Globus pallidus (tissue), 1 donor: ENCODE data around the gene SLC39A11.
"Not testable (repeated sequence)": the region's sequence is repeated elsewhere in the genome, so short reads cannot be mapped to it uniquely, and the experiment has no call there.

Experiments used
- DNase-seq: peaks from one replicate; pipeline ENCODE4 v3.0.0-alpha.2; 2015; ENCODE audit warnings: low spot score

The SLC39A11 gene

GRCh38 chr17:72782985-72783701, 309.3 kb downstream of the SLC39A11 start:
- DNase-seq, result no peak

DNA sequence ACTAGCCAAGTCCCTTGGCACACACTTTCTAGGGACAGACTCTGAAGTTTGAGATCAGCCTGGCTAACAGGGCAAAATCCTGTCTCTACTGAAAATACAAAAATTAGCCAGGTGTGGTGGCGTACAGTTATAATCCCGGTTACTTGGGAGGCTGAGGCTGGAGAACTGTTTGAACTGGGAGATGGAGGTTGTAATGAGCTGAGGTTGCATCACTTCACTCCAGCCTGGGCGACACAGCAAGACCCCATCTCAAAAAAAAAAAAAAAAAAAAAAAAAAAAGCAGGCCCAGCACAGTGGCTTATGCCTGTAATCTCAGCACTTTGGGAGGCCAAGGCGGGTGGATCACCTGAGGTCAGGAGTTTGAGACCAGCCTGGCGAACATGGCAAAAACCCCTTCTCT, 310.1 kb downstream of the SLC39A11 start:
- not testable (repeated sequence) for DNase-seq

- DNase-seq, result no peak
These were observed 314.0 kb downstream of the SLC39A11 start for GRCh38 chr17:72778169-72779151.

DNA sequence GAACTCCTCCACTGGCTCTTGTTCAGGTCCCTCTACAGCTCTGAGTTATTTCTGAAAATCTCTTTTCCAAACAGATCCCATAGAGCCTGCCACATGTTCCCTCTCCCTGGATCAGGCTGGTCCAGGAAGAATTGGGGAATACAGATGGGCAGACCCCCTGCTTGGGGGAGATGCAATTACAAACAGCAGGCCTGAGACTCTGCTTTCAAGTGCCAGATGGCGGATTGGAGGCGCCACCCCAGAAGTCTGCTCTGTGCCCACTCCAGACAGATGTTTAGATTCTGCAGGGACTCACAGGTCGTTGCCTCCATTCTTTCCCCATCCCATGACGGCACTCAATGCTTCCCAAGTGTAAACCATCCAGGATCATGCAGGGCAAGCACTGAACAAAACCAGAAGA, 316.6 kb downstream of the SLC39A11 start:
- no peak for DNase-seq

GRCh38 chr17:72775237-72775636, 317.3 kb downstream of the SLC39A11 start:
- DNase-seq, result no peak

DNA sequence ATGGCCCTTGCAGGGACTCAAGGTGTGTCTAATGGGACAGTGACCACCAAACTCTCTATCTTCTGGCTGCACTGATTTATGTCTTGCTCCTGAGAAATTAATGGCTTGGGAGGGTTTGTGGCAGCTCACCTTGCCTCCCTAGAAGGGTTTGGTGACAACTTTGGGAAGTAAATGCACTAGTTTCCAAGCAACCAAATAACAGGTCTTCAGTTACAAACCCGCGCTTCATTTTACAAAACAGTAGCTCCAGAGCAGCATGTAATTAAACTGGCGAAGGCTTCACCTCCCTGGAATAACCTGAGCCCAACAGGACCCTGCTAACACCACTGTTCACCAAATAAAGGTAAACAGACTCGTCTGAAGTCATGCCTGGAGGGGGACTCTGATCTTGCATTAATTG, 318.3 kb downstream of the SLC39A11 start:
- no peak for DNase-seq

- not testable (repeated sequence) for DNase-seq
These were observed 319.3 kb downstream of the SLC39A11 start for GRCh38 chr17:72773225-72773624.

DNA sequence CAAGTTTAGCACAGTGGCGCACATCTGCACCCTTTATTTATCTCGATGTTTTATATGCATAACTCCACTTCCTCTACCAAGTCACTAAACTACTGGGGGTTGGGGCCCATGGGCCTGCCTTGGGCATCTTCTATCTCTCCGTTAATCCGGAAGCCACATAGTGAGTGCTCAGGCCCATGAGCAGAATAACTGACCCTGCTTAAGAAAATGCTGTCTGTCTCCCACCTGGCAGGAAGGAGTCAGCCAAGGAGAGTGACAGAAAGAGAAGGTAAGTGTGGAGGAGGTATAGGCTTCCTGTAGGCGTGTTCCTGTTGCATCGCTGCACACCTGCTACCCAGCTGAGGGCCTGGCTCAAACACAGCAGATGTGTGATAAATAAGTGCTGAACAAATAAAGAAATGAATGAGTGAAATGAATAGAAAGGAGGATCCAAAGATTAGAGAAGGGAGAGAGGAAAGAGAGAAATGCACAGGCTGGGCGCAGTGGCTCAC, 320.1 kb downstream of the SLC39A11 start:
- DNase-seq, result no peak

GRCh38 chr17:72771734-72772133, 320.8 kb downstream of the SLC39A11 start:
- no peak for DNase-seq

DNA sequence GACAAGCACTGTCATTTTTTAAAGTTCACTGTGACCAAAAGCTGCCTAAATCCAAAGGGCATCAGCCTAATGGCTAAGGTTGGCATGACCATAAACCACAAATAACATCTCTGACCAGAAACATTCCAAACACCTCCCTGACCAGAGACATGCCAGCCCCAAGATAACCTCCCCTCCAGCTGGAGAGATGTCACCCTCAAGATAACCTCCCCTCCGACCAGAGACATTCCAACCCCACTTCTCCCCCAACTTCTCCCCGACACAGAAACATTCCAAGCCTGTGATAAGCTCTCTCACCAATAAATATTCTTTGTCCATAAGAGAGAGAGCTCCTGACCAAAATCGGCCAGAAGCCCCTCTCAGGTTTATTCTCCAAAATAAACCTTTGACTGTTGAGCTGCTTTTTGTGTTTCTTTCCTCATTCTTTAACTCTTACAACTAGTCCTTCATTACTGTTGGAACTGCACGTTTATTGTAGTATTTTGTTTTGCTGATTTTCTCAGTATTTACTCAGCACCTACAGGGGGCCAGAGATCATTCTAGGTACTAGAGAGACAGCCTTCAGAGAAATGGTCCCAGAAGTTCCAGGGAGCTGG, 325.6 kb downstream of the SLC39A11 start:
- DNase-seq, result no peak

DNA sequence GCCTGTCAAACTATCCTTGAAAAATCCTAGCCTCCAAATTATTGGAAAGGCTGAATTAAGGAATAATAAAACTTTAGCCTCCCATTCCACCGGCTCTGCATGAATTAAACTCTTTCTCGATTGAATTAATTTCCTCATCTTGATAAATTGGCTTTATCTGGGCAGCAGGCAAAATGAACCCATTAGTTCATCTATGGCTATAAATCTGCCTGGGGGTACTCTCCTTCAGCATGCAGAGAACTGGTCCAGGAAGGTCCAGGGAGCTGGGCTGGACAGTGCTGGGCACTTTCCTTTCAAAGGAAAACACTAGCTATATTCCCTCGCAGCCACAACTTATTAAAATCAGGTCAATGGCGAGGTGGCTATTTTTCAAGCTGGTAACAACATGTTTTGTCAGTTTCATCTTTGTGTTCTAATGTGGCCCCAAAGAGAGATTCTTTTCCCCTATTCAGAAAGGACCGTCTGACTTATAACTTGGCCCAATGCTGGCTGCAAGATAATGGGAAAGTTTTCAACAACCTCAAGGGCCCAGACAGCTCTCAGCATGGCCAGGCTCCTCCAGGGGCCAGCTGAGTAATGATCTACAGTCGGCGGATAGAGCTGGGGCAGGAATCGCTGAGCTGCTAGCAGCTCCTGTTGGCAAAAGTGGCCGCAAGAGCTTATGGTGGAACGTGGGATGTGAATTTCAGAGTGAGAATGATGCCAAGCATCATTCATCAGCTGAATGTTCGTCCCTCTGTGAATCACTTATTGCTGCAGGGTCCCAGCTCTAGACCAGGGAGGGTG, 326.9 kb downstream of the SLC39A11 start:
- DNase-seq, result no peak

DNA sequence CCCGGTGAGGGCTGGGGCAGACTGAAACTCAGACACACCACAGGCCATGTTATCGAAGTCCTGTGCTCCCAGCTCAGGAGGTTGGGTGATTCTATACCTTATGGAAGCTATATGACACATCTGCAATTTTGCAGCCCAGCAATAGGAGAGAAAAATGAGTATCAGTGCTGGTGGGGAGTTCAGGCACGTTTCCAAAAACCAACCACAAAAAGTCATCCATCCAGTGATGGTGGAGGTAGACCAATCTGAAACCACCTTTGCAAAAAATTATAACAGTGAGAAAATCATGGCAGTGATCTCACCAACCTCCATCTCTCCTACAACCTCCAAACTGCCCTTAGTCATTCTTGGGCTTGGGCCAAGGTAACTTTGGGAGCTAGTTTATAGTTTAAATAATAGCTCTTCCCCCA, 327.9 kb downstream of the SLC39A11 start:
- DNase-seq, result no peak

DNA sequence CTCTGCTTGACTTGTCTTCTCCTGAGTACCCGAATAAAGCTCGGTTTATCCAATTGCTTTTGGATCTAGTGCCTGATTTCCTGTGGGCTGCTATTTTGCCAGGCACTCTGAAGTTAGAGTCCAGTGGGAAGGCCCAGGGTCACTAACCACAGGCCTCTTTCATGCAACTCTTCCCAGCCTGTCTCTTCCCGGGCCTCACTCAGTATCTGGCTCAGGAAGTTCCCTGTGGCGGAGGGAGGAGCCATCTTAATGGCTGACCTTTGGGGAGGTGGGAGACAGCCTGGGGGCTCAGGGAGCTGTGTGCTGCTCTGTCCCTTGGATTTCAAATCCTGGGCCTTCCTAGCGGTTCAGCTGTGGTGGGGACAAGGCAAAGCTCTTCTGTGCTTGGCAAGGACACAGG, 328.5 kb downstream of the SLC39A11 start:
- no peak for DNase-seq

DNA sequence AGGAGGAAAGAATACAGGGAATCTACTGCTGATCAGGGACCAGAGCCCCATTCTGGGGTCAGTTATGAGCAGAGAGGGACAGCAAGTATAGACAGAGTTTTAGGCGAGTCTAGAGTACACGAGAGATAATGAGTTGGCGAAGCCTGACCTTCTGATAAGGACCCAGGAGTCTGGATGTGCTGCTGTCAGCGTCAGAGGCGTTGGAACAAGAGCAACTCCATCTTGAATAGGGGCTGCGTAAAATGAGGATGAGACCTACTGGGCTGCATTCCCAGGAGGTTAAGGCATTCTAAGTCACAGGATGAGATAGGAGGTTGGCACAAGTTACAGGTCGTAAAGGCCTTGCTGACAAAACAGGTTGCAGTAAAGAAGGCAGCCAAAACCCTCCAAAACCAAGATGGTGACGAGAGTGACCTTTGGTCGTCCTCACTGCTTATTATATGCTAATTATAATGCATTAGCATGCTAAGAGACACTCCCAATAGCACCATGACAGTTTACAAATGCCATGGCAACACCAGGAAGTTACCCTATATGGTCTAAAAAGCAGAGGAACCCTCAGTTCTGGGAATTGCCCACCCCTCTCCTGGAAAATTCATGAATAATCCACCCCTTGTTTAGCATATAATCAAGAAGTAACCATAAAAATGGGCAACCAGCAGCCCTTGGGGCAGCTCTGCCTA, 330.5 kb downstream of the SLC39A11 start:
- not testable (repeated sequence) for DNase-seq

- DNase-seq, result no peak
These were observed 331.1 kb downstream of the SLC39A11 start for GRCh38 chr17:72761431-72761830.

- no peak for DNase-seq
These were observed 332.1 kb downstream of the SLC39A11 start for GRCh38 chr17:72760368-72760767.

DNA sequence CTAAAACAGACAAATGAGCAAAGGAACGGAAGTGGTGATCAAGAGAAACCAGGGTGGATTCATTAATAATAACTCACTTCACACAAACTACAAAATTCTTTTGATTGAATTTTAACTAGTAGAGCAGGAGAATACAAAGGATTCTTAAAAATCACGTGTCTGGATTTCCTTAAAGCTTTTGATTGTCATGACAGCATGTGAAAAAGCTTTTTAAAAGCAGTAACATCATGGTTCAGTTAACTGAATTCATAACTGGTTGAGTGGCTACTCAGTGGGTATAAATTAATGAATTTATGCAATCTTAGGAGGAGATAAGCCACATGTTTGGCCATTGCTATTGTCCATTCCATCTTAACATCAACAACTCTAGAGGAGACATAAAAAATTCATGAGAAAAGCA, 333.2 kb downstream of the SLC39A11 start:
- DNase-seq, result no peak

- DNase-seq, result no peak
These were observed 336.2 kb downstream of the SLC39A11 start for GRCh38 chr17:72756256-72756655.

DNA sequence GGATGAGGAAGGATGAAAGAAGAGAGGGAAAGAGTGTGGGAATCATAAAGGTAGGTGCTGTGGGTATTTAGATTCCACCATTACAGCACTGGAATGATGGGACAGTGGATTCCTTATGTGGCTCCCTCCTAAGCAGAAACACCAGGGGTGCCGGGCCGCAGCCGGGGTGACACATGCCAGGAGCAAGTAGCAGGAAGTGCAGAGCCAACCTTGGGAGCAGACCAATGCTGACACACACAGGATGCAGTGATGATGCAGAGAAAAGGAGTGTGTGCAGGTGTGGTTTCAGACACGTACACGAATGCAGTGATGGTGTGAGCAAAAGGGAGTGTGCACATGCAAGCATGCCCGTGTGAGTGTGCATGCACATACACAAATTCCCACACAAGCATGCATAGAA, 338.0 kb downstream of the SLC39A11 start:
- no peak for DNase-seq

GRCh38 chr17:72751746-72752145, 340.7 kb downstream of the SLC39A11 start:
- no peak for DNase-seq

DNA sequence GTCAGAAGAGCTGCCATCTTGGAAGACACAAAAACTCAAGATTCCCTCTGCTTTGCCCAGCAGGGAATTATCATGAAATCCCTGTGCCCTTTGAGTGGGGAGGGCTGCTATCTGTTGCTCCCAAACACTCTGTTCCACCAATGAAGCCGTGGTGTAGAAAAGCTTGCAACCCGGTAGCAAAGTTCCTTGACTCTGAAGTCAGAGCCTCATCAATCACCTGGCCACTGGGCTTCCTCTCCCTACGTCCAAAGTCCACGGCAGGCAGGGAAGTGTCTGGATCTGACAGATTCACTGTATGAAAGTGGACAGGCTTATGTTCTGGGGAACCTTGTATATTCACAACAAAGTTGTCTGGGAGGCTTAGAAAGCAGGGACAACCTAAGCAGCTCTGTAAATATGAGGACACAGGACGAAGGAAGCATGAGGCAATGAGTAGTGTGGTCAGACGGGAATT, 343.3 kb downstream of the SLC39A11 start:
- no peak for DNase-seq
